Posterior cingulate gyrus (tissue), 11 donors: ENCODE measurements around the gene GSPT1.
A peak's percentile ranks its signal among the peaks of the same experiment; 100 is the strongest.
"Not testable (repeated sequence)": the region's sequence is repeated elsewhere in the genome, so short reads cannot be mapped to it uniquely, and the experiment has no call there.

Experiments
- DNase-seq, 10 donors: peaks; one replicate each; pipeline versions ENCODE4 v3.0.0 to v3.0.0-alpha.2; 2020 to 2021; ENCODE audit warnings: mixed read lengths in 3 of 10
- intact Hi-C: fragments of 100-400 bp; cut with DNase I; formaldehyde crosslinking; loops from one replicate; pipeline ENCODE4 v1.15.1; 2023

GSPT1 gene

GRCh38 chr16:11869353-11870228 lies 46.2 kb downstream of the GSPT1 start:
- intact Hi-C loops = no loop called here
- DNase-seq = no peak

GRCh38 chr16:11868412-11868980 lies 47.3 kb downstream of the GSPT1 start:
- no peak for DNase-seq
- intact Hi-C loops = no loop called here

GRCh38 chr16:11862489-11862888 lies 53.3 kb downstream of the GSPT1 start:
- no peak for DNase-seq

GRCh38 chr16:11857161-11857560 lies 58.6 kb downstream of the GSPT1 start:
- intact Hi-C loops = no loop called here
- no peak for DNase-seq

More at GRCh38 chr16:11862489-11862888, 53.3 kb downstream of the GSPT1 start:
- intact Hi-C loops = no loop called here

- no peak for DNase-seq
- intact Hi-C loops = no loop called here
Observed at GRCh38 chr16:11852092-11852809, 63.5 kb downstream of the GSPT1 start.

GRCh38 chr16:11851294-11852091 lies 64.3 kb downstream of the GSPT1 start, which contains the start of gene RSL1D1:
RSL1D1 (minus strand) TSS chr16:11851542; CDS start chr16:11851512, 30 bp downstream.
- intact Hi-C loops = loop anchor here (1.0 to 2.0 kb wide), 2 partner anchors 65 to 109 kb away; partner anchors contain the start of gene TXNDC11

GRCh38 chr16:11848842-11849241 lies 66.9 kb downstream of the GSPT1 start:
- no peak for DNase-seq
- intact Hi-C loops = no loop called here

More at GRCh38 chr16:11851294-11852091, 64.3 kb downstream of the GSPT1 start, which contains the start of gene RSL1D1:
- DNase-seq = peak; percentile 79 to 98 (median 86)

- DNase-seq = no peak
- intact Hi-C loops = no loop called here
Observed at GRCh38 chr16:11844499-11844898, 71.3 kb downstream of the GSPT1 start.

- no peak for DNase-seq
- intact Hi-C loops = no loop called here
Observed at GRCh38 chr16:11843861-11844260, 71.9 kb downstream of the GSPT1 start.

- no peak for DNase-seq
- intact Hi-C loops = no loop called here
Observed at GRCh38 chr16:11843206-11843605, 72.5 kb downstream of the GSPT1 start.

GRCh38 chr16:11841026-11841425 lies 74.7 kb downstream of the GSPT1 start:
- intact Hi-C loops = no loop called here
- no peak for DNase-seq

- intact Hi-C loops = no loop called here
- no peak for DNase-seq
Observed at GRCh38 chr16:11836650-11837244, 79.0 kb downstream of the GSPT1 start.

- DNase-seq = no peak
- intact Hi-C loops = no loop called here
Observed at GRCh38 chr16:11835891-11836649, 79.7 kb downstream of the GSPT1 start.

GRCh38 chr16:11835309-11835708 lies 80.4 kb downstream of the GSPT1 start:
- peak in 1 of 10 donors; percentile 9 for DNase-seq
- intact Hi-C loops = no loop called here

GRCh38 chr16:11833951-11834695 lies 81.6 kb downstream of the GSPT1 start:
- peak in 1 of 10 donors; percentile 15 for DNase-seq
- intact Hi-C loops = no loop called here

GRCh38 chr16:11828696-11829095 lies 87.1 kb downstream of the GSPT1 start:
- intact Hi-C loops = no loop called here
- no peak for DNase-seq

GRCh38 chr16:11825520-11826165 lies 90.1 kb downstream of the GSPT1 start:
- DNase-seq = peak in 1 of 10 donors; percentile 20
- intact Hi-C loops = not testable (repeated sequence)

GRCh38 chr16:11824362-11824761 lies 91.4 kb downstream of the GSPT1 start:
- peak in 1 of 10 donors; percentile 60 for DNase-seq
- intact Hi-C loops = no loop called here
